HEK293 (cell line): ENCODE measurements around the gene FUT6.
"Not testable (repeated sequence)": the region's sequence is repeated elsewhere in the genome, so short reads cannot be mapped to it uniquely, and the experiment has no call there.

ENCODE experiments used
- CTCF ChIA-PET: fragments of 350-600 bp; formaldehyde crosslinking; extraction: SDS; loops from one replicate; lab custom pipeline; 2021; ENCODE audit warnings: antibody characterized with exemption; lab: Yijun Ruan, JAX
- POLR2A ChIA-PET: fragments of 300-600 bp; formaldehyde crosslinking; extraction: SDS; loops from one replicate; lab custom pipeline; 2020; ENCODE audit warnings: antibody characterized with exemption, inconsistent platforms; lab: Yijun Ruan, JAX
- H3K27ac ChIP-seq: fragments of 200-500 bp; sonication (Bioruptor generic); 2 replicates; pipeline ENCODE4 v1.5.1; 2014; ENCODE audit warnings: low read depth, low read length, control low read depth, inconsistent platforms; ENCODE audit errors: extremely low read depth
- H3K36me3 ChIP-seq, 2 experiments: fragments of 200-500 bp in 1 of 2; sonication (Bioruptor generic) in 1 of 2; 1 replicate in 1 of 2; 2 replicates in 1 of 2; pipeline ENCODE4 v1.5.1; 2014 to 2017; ENCODE audit warnings: inconsistent platforms in 2 of 2, low read length in 2 of 2; ENCODE audit not compliant: control insufficient read depth in 2 of 2, insufficient read depth in 1 of 2
- H3K4me1 ChIP-seq: fragments of 200-500 bp; sonication (Bioruptor generic); 2 replicates; pipeline ENCODE4 v1.5.1; 2014; ENCODE audit warnings: mild to moderate bottlenecking, low read length, inconsistent platforms; ENCODE audit not compliant: control insufficient read depth, insufficient read depth
- H3K4me3 ChIP-seq: 2 replicates; pipeline ENCODE4 v1.5.1; 2011; ENCODE audit warnings: low read depth, mild to moderate bottlenecking, control low read depth, low read length, moderate library complexity
- H3K9me3 ChIP-seq: fragments of 200-500 bp; sonication (Bioruptor generic); 2 replicates; pipeline ENCODE4 v1.5.1; 2014; ENCODE audit warnings: low read depth, low read length, inconsistent platforms; ENCODE audit not compliant: control insufficient read depth, insufficient read depth
- ATF2 ChIP-seq: fragments of 450-650 bp; formaldehyde crosslinking; IDR thresholded peaks from 2 replicates; pipeline ENCODE4 v1.5.1; 2016; ENCODE audit warnings: missing biosample characterization, missing genetic modification characterization, low read depth
- GLIS1 ChIP-seq: fragments of 450-650 bp; formaldehyde crosslinking; IDR thresholded peaks from 2 replicates; pipeline ENCODE4 v1.5.1; 2016; ENCODE audit warnings: missing biosample characterization, missing genetic modification characterization
- OSR2 ChIP-seq: fragments of 450-650 bp; formaldehyde crosslinking; IDR thresholded peaks from 2 replicates; pipeline ENCODE4 v1.5.1; 2016; ENCODE audit warnings: missing biosample characterization, missing genetic modification characterization
- PRDM10 ChIP-seq: fragments of 450-650 bp; formaldehyde crosslinking; IDR thresholded peaks from 2 replicates; pipeline ENCODE4 v1.5.1; 2016; ENCODE audit warnings: missing biosample characterization, missing genetic modification characterization
- ZIC2 ChIP-seq: fragments of 450-650 bp; formaldehyde crosslinking; IDR thresholded peaks from 2 replicates; pipeline ENCODE4 v1.5.1; 2016; ENCODE audit warnings: missing biosample characterization, missing genetic modification characterization
- ZNF16 ChIP-seq: fragments of 450-650 bp; formaldehyde crosslinking; IDR thresholded peaks from 2 replicates; pipeline ENCODE4 v1.5.1; 2016; ENCODE audit warnings: low read depth, missing biosample characterization, missing genetic modification characterization
- ZNF449 ChIP-seq: fragments of 450-650 bp; formaldehyde crosslinking; IDR thresholded peaks from 2 replicates; pipeline ENCODE4 v1.5.1; 2017; ENCODE audit warnings: missing biosample characterization, mild to moderate bottlenecking, missing genetic modification characterization, moderate library complexity
- ZNF623 ChIP-seq: fragments of 450-650 bp; formaldehyde crosslinking; IDR thresholded peaks from 2 replicates; pipeline ENCODE4 v1.5.1; 2016; ENCODE audit warnings: missing biosample characterization, missing genetic modification characterization
- ZNF639 ChIP-seq: fragments of 450-650 bp; formaldehyde crosslinking; IDR thresholded peaks from 2 replicates; pipeline ENCODE4 v1.5.1; 2016; ENCODE audit warnings: missing biosample characterization, missing genetic modification characterization
- ZNF837 ChIP-seq: fragments of 450-650 bp; formaldehyde crosslinking; IDR thresholded peaks from 2 replicates; pipeline ENCODE4 v1.5.1; 2016; ENCODE audit warnings: missing biosample characterization, missing genetic modification characterization

Gene FUT6

GRCh38 chr19:5839065-5840017 is at the start of gene FUT6:
TSS of gene FUT6 (minus strand) at chr19:5839702. CDS start at chr19:5832567, 7,135 bp downstream.
- Histone ChIP-seq H3K9me3 (no peaks in the 10 kb centered on the region), H3K4me1 (no peaks in the 10 kb centered on the region), H3K27ac (no peak within 1 kb of the TSS)
- TF ChIP-seq ATF2 (tag by site-specific recombination) (no peak), ZNF623 (tag by site-specific recombination) (peak; percentile 61), ZNF837 (tag by site-specific recombination) (no peak), ZNF16 (tag by site-specific recombination) (peak; percentile 84)
- TF ChIP-seq, all 188 proteins: peak for 2
- Histone ChIP-seq H3K4me3 (no peak within 1 kb of the TSS), H3K36me3 (no peaks in the 10 kb centered on the region)
- CTCF ChIA-PET: interaction anchor here (0.7 to 1.9 kb wide), 4 partner anchors 11 to 148 kb away, joined by 3 to 7 read pairs (median 4); no protein-coding TSS in a partner anchor
- POLR2A ChIA-PET: interaction anchor here (1.1 kb wide), 1 partner anchor 11 kb away, joined by 3 read pairs; no protein-coding TSS in a partner anchor

GRCh38 chr19:5884065-5884811 is 44.7 kb upstream of the FUT6 start:
- H3K4me3 ChIP-seq, H3K36me3 ChIP-seq, H3K4me1 ChIP-seq, POLR2A ChIA-PET, H3K9me3 ChIP-seq, H3K27ac ChIP-seq: not testable (repeated sequence)
- CTCF ChIA-PET: interaction anchor here (0.6 to 5.1 kb wide), 5 partner anchors 17 to 1259 kb away, joined by 3 to 30 read pairs (median 4); no protein-coding TSS in a partner anchor

GRCh38 chr19:5883157-5883873 is 43.8 kb upstream of the FUT6 start:
- H3K36me3 ChIP-seq, H3K4me3 ChIP-seq, POLR2A ChIA-PET, H3K9me3 ChIP-seq, H3K27ac ChIP-seq, H3K4me1 ChIP-seq: not testable (repeated sequence)
- TF ChIP-seq ZNF449 (peak; percentile 75), ZNF639 (0 out of 2 replicates have a peak, but pooled peaks have one; percentile 22), GLIS1 (peak; percentile 23), OSR2 (tag by site-specific recombination) (0 out of 2 replicates have a peak, but pooled peaks have one; percentile 7), PRDM10 (tag by site-specific recombination) (peak; percentile 90), ZIC2 (tag by site-specific recombination) (0 out of 2 replicates have a peak, but pooled peaks have one; percentile 8)
- TF ChIP-seq, all 188 proteins: peak for 6; not testable (repeated sequence) for 182
- CTCF ChIA-PET: interaction anchor here (0.6 to 5.1 kb wide), 5 partner anchors 10 to 139 kb away, joined by 3 to 30 read pairs (median 4); no protein-coding TSS in a partner anchor
